Activated T-cell treated with anti-CD3 and anti-CD28 coated beads, Interleukin-2, amount 50 U/mL, for 24 hours (primary cell): ENCODE measurements around the gene BTN3A1.
"Not testable (repeated sequence)": the region's sequence is repeated elsewhere in the genome, so short reads cannot be mapped to it uniquely, and the experiment has no call there.

Source experiments
- DNase-seq: peaks from one replicate; pipeline ENCODE4 v3.0.0-alpha.2; 2020
- H3K27ac Mint-ChIP-seq: 2 replicates; pipeline ENCODE4 v1.8.0; 2020; ENCODE audit warnings: mild to moderate bottlenecking, mixed read lengths
- H3K27me3 Mint-ChIP-seq: 2 replicates; pipeline ENCODE4 v1.8.0; 2020; ENCODE audit warnings: mixed read lengths
- H3K36me3 Mint-ChIP-seq: 2 replicates; pipeline ENCODE4 v1.8.0; 2020; ENCODE audit warnings: low read depth, mixed read lengths
- H3K4me1 Mint-ChIP-seq: 2 replicates; pipeline ENCODE4 v1.8.0; 2020; ENCODE audit warnings: low read depth, mixed read lengths
- H3K4me3 Mint-ChIP-seq: 2 replicates; pipeline ENCODE4 v1.8.0; 2020; ENCODE audit warnings: mild to moderate bottlenecking, moderate library complexity, mixed read lengths
- H3K9me3 Mint-ChIP-seq: 2 replicates; pipeline ENCODE4 v1.8.0; 2020; ENCODE audit warnings: mixed read lengths

BTN3A1 gene

DNA sequence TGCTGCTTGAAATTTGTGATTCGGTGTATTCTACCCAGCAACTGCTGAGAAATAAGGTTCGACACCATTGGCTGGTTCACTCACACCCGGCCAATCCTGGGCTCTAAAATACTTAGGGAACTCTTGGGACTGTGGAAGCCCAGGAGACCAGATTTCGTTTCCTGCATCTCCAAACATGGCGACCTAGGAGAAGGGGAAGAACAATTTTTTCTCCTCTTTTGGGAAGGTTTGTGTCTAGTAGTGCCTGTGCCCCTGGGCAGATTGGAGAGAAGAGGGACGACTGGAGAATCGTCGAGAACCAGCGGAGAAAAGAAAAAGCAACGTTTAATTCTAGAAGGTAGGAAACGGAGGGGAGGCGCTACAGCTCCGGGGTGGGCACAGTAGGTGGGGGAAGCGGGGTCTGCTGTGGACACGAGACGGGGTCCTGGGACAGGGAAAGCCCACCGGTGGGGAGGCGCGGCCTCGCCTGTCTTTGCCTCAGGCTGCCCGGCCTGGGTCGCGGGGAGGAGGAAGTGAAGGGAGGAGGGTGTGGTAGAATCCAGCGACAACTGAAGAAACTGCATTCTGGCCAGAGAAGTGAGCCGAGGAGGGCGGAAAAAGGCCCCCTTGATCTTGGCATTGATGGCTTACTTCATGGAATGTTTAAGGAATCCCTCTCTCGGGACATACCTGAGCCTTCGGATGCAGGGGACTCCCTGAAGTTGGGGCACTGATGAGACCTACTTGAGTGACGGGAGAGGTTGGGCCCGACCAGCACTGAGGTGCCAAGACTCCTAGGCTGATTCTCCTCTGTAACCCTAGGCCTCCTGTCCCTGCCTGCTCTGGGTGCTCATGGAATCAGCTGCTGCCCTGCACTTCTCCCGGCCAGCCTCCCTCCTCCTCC is 56.0 kb downstream of the BTN3A1 start, which contains the start of gene BTN2A1:
Gene BTN2A1, plus strand, starts transcription at position 150 of the 883 bp plus-strand sequence. Its CDS starts 682 bp downstream, at position 832.
- Mint-ChIP-seq H3K4me3 (peak within 1 kb of the TSS; percentile 94), H3K27me3 (no peaks in the 10 kb centered on the region), H3K36me3 (peaks cover 63% of the 10 kb centered on the region), H3K27ac (peak within 1 kb of the TSS; percentile 98), H3K4me1 (peaks cover 55% of the 10 kb centered on the region), H3K9me3 (no peaks in the 10 kb centered on the region)
- DNase-seq, result peak; percentile 68

DNA sequence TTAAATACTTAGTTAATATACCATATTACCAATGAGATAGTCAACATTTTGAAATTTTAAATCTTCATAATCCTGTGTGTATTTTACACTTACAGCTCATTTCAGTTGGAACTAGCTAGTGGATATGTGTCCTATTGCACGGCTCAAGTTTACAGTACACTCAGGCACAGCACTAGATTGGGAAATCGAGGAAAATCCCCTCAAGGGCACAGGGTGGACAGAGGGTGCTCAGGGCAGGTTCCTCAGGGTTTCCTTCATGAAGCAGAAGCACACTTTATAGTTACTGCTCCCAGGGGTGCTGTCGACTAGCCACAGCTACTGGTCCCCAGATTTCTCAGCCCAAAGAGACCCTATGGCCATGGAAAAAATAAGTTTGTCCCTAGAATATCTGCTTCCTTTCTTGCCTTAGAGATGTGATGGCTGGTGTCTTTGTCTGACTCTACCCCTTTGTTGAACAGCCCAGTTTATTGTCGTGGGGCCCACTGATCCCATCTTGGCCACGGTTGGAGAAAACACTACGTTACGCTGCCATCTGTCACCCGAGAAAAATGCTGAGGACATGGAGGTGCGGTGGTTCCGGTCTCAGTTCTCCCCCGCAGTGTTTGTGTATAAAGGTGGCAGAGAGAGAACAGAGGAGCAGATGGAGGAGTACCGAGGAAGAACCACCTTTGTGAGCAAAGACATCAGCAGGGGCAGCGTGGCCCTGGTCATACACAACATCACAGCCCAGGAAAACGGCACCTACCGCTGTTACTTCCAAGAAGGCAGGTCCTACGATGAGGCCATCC is 57.1 kb downstream of the BTN3A1 start:
- H3K27ac Mint-ChIP-seq, result peak overlapping the region; percentile 50
- peaks cover 62% of the 10 kb centered on the region for H3K4me1 Mint-ChIP-seq
- peaks cover 74% of the 10 kb centered on the region for H3K36me3 Mint-ChIP-seq
- no peaks in the 10 kb centered on the region for H3K27me3 Mint-ChIP-seq
- no peak for DNase-seq
- H3K9me3 Mint-ChIP-seq, result no peaks in the 10 kb centered on the region
- peak overlapping the region; percentile 55 for H3K4me3 Mint-ChIP-seq

DNA sequence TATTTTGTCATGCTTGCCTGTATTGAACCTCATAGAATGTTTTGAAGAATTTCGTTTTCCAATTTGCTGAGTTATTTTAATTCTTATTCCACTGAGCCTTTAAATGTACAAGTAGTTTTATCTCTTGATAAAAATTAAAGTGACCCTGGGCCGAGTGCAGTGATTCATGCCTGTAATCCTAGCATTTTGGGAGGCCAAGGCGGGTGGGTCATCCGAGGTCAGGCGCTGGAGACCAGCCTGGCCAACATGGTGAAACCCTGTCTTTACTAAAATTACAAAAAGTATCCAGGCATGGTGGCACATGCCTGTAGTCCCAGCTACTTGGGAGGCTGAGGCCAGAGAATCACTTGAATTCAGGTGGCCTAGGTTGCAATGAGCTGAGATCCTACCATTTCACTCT is 59.3 kb downstream of the BTN3A1 start:
- Mint-ChIP-seq H3K4me3 (peak overlapping the region; percentile 55), H3K36me3 (peaks cover 83% of the 10 kb centered on the region), H3K4me1 (peaks cover 66% of the 10 kb centered on the region)
- not testable (repeated sequence) for H3K27me3 Mint-ChIP-seq, H3K9me3 Mint-ChIP-seq, DNase-seq, H3K27ac Mint-ChIP-seq

DNA sequence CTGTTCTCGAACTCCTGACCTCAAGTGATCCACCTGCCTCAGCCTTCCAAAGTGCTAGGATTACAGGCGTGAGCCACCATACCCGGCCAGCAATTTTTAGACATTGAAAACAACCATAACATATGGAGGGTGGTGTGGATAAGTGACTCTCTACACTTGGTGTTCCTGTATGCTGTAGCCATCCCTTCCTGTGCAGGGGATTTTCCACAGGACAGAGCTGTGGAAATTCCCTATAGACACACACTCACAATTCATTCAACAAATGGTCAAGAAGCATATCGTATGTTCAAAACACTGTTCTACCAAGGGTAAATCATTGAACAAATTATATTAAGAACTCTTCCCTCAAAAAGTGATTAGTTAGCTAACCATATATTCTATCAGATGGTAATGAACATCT is 61.9 kb downstream of the BTN3A1 start:
- Mint-ChIP-seq H3K27me3 (no peaks in the 10 kb centered on the region), H3K4me3 (no peak overlapping the region), H3K36me3 (peaks cover 99% of the 10 kb centered on the region), H3K9me3 (no peaks in the 10 kb centered on the region), H3K4me1 (peaks cover 52% of the 10 kb centered on the region), H3K27ac (peak overlapping the region; percentile 7)
- DNase-seq, result no peak

DNA sequence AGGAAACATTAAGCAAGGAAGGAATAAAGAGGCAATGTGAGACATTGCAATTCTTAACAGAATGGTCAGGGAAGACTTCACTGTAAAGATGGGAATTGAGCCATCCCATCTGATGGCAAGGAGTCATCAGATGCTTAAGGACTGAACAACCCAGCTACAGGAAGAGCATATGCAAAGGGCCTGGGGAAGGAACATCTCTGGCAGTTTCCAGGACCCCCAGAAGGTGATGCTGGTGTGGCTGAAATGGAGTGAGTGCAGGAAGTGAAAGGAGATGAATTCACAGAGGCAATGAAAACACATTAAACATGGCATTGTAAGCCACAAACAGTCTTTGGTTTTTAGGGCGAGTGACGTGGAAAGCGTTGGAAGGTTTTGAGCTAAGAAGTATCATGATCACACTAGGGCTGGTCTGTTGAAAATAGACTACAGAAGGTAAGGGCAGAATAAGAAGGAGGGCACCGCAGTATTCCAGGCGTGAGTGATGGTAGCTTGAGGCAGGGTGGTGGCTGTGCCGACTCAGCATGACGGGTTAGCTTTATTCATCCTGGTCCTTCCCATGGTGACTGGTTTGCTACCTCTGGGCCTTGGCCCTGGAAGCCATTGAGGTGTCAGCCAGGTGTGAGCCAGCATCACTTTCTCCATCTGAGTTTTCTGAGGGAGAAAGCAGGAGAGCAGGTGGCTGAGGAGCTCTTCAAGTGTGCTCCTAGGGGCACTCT is 62.5 kb downstream of the BTN3A1 start:
- DNase-seq, result no peak
- Mint-ChIP-seq H3K36me3 (peaks cover 97% of the 10 kb centered on the region), H3K27me3 (no peaks in the 10 kb centered on the region), H3K4me1 (peaks cover 46% of the 10 kb centered on the region), H3K27ac (peak overlapping the region; percentile 7), H3K9me3 (no peaks in the 10 kb centered on the region), H3K4me3 (no peak overlapping the region)
